NCI-H128 (cell line): ENCODE measurements around the gene RGS14.
"Not testable (repeated sequence)": the region's sequence is repeated elsewhere in the genome, so short reads cannot be mapped to it uniquely, and the experiment has no call there.

Experiments used
- DNase-seq: peaks from one replicate; lab custom pipeline; 2025; ENCODE audit not compliant: unreplicated experiment; lab: John Stamatoyannopoulos, UW

Gene RGS14

DNA sequence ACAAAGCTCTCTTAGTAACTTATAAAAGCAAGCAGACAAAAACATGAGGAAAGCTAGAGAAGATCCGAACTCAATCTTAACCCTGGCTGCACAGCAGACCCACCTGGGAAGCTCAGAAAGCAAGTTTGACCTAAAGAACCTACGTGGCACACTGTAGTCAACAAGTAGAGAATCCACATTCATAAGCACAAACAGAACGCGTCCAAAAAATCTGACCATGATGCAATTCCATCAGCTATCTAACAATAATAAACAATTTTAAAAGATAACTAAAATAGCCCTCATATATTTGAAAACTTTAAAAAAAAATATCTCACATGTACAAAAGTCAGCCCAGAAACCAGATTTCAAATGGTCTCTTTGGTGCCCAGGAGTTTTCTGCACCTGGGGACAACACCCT is 10.9 kb upstream of the RGS14 start:
- no peak for DNase-seq

DNA sequence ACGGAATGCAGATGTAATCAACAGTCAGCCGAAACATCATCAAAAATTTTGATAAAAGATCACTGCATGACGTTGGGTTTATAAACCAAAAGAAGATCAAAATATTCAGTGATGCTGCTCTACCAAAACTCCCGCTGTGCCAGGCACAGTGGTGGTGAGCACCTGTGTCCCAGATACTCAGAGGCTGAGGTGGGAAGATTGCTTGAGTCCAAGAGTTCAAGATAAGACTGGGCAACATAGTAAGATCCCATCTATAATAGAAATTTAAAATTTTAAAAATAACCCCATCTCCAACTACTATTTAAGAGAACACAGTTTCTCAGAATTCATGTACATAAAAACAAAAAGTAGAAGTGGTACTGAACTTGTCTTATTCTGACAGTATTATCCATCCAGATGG is 10.0 kb upstream of the RGS14 start:
- DNase-seq, result no peak

DNA sequence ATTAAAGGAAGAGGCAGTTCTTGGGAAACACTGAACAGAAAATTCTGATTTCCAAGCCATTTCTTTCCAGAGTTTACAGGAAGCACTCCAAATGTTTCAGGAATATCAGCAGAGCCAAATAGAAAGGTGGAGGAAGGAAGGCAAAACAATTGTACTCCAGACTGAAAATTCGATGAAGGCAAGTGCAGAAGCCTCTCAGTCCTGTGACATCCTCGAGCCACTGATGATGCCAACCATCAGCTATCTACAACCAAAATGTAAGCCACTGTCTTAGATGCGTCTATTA is 8.4 kb upstream of the RGS14 start:
- DNase-seq, result no peak

GRCh38 chr5:177349762-177350161 is 8.0 kb upstream of the RGS14 start:
- no peak for DNase-seq

DNA sequence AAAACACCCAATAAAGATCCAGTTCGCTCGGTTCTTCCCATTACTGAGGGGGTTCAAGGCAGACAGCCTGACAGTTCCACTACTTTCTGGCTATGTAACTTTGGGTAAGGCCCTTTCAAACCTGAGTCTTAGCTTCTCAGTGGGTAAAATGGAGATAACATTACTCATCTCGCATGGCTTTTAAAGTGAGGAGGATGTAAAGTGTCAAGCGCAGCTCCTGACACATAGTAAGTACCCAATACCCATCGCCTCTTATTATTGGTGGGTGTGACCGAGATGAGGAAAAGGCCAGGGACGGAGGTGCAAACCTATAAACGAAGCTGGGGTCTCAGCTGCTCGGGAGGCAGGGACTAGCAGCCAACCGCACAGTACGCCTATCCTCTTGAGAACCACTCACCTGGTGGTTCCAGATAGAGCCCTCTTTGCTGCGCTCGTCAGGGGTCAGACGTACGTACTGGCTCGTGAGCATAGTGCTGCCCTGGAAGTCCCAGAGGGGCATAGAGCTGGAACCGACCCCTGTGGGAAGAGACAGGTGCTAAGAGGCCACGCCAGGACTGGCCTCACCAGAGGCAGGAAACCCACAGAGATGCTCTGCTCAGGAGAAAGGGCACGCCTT is 6.8 kb upstream of the RGS14 start:
- no peak for DNase-seq

GRCh38 chr5:177351392-177352329 is 6.1 kb upstream of the RGS14 start, which contains the start of gene LMAN2:
Gene LMAN2 (minus strand): TSS chr5:177351668. CDS start chr5:177351647, 21 bp downstream.
- DNase-seq, result peak; percentile 75

- DNase-seq, result no peak
Observed at GRCh38 chr5:177353093-177353492, 4.6 kb upstream of the RGS14 start.

GRCh38 chr5:177354256-177354655 is 3.5 kb upstream of the RGS14 start:
- DNase-seq, result no peak

- no peak for DNase-seq
Observed at GRCh38 chr5:177354711-177355110, 3.0 kb upstream of the RGS14 start.

- DNase-seq, result no peak
Observed at GRCh38 chr5:177355162-177355867, 2.4 kb upstream of the RGS14 start.

- no peak for DNase-seq
Observed at GRCh38 chr5:177355868-177356168, 1.9 kb upstream of the RGS14 start.

DNA sequence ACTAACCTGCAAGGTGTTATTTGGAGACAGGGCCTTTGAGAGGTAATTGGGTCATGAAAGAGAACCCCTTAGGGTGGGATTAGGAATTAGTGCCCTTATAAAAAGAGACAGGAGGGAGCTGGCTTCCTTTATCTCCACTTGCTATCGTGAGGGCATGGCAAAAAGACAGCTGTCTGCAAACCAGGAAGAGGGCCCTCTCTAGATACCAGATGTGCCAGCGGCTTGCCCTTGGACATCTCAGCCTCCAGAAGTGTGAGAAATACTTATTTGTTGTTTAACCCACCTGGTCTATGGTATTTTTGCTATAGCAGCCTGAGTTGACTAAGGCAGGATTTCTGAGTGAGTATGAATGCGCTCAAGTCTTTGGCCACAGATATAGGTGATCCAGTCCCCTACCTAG is 978 bp upstream of the RGS14 start:
- DNase-seq, result no peak

DNA sequence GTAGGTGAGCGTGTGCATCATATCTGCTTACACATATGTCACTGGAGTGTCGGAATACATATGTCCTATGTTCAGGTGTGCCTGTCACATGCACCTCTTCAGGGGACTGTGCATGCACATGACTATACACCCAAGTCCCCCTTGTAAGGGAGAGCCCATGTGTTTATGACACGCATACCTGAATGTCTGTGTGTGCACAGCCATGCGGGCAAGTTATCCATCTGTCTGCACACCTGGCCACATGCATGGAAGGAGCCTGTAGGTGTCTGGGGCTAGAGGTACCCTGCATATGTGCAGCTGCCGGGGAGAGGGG is 622 bp upstream of the RGS14 start:
- no peak for DNase-seq

- DNase-seq, result no peak
Observed at GRCh38 chr5:177358370-177358819, 671 bp downstream of the RGS14 start.

DNA sequence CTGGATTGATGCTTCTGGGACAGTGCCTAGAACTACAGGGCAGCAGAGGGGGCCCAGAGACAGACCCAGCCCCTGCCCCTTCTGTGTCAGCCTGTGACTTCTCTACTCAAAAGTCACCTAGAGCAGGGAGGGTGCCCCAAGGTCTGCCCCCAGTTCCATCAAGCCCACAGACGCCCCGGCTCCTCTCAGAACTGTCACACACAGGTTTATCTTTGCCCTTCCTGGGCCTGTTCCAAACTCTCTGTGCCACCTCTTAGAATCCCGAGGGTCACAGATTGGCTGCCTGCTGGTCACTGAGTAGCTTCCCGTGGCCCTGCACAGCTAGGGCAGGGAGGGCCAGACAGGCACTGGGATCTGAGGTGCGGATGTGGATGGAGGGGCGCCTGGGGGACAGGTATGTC is 1.7 kb downstream of the RGS14 start:
- no peak for DNase-seq

DNA sequence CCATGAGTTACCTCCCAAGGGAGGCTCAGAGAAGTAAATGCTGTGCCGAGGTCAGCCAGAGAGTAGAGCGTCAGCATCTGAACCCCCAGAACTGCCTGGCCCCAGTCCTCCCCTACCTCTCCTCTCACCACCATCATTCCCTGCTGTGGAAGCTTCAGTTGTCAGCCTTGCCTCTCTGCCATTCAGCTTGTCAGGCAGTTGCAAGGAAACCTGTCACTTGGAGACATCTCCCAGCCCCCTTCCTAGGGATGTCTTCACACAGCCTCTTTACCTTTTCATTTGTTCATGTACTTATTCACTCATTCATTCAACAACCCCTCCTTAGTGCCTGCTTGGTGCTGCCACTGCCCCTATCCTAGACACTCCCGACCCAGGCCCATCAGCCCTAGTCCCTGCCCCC is 2.1 kb downstream of the RGS14 start:
- no peak for DNase-seq

DNA sequence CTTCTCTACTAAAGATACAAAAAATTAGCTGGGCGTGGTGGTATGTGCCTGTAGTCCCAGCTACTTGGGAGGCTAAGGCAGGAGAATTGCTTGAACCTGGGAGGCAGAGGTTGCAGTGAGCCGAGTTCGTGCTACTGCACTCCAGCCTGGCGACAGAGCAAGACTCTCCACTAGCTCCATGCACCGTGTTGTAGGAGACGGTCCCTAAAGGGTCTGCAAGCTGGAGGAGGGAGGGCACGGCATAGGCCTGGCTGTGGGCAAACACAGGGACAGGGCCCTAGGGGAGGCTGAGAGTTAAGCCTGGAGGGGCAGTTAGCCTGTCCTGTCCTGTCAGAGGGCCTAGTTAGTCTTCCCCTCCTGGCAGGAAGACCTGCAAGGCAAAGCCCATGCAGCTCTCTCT is 3.0 kb downstream of the RGS14 start:
- DNase-seq, result not testable (repeated sequence)

- DNase-seq, result no peak
Observed at GRCh38 chr5:177361418-177362291, 3.9 kb downstream of the RGS14 start.

- DNase-seq, result no peak
Observed at GRCh38 chr5:177362292-177362609, 4.5 kb downstream of the RGS14 start.

GRCh38 chr5:177362610-177363507 is 5.1 kb downstream of the RGS14 start:
- DNase-seq, result peak; percentile 8
